Mesenchymal stem cell (in vitro differentiated cells and primary cell): ENCODE measurements around the gene NDUFAF8.

Source experiments
- DNase-seq: peaks from one replicate; pipeline ENCODE4 v3.0.0-alpha.2; 2013
- H2AFZ ChIP-seq: one replicate; pipeline ENCODE4 v1.6.1; 2013; ENCODE audit warnings: low read depth, mild to moderate bottlenecking, control low read depth, inconsistent platforms, low read length, moderate library complexity
- H2AK5ac ChIP-seq: 2 replicates; pipeline ENCODE4 v1.6.1; 2013; ENCODE audit warnings: low read length, moderate library complexity, mild to moderate bottlenecking, inconsistent platforms; ENCODE audit not compliant: severe bottlenecking
- H2BK120ac ChIP-seq: one replicate; pipeline ENCODE4 v1.6.1; 2013; ENCODE audit warnings: low read depth, mild to moderate bottlenecking, inconsistent platforms, low read length, moderate library complexity
- H2BK12ac ChIP-seq, 2 experiments: one replicate each; pipeline ENCODE4 v1.6.1; 2013; ENCODE audit warnings: inconsistent platforms in 2 of 2, low read length in 2 of 2, mild to moderate bottlenecking in 2 of 2, moderate library complexity in 2 of 2, control low read depth in 1 of 2
- H2BK15ac ChIP-seq: one replicate; pipeline ENCODE4 v1.6.1; 2013; ENCODE audit warnings: mild to moderate bottlenecking, low read depth, inconsistent platforms; ENCODE audit not compliant: poor library complexity, severe bottlenecking
- H2BK5ac ChIP-seq: 2 replicates; pipeline ENCODE4 v1.6.1; 2013; ENCODE audit warnings: low read depth, mild to moderate bottlenecking, low read length, control low read depth, inconsistent platforms; ENCODE audit not compliant: poor library complexity, severe bottlenecking
- H3K14ac ChIP-seq, 2 experiments: one replicate each; pipeline ENCODE4 v1.6.1; 2013; ENCODE audit warnings: inconsistent platforms in 2 of 2, low read length in 2 of 2, control low read depth in 1 of 2, mild to moderate bottlenecking in 1 of 2, moderate library complexity in 1 of 2
- H3K18ac ChIP-seq, 2 experiments: one replicate each; pipeline ENCODE4 v1.6.1; 2013; ENCODE audit warnings: inconsistent platforms in 2 of 2, low read length in 2 of 2, control low read depth in 1 of 2, low read depth in 1 of 2, mild to moderate bottlenecking in 1 of 2
- H3K23ac ChIP-seq, 2 experiments: one replicate each; pipeline ENCODE4 v1.6.1; 2013; ENCODE audit warnings: inconsistent platforms in 2 of 2, low read length in 2 of 2, mild to moderate bottlenecking in 2 of 2, moderate library complexity in 2 of 2, control low read depth in 1 of 2
- H3K27ac ChIP-seq: 2 replicates; pipeline ENCODE4 v1.5.1; 2013; ENCODE audit warnings: mild to moderate bottlenecking, moderate library complexity, low read length, control low read depth, inconsistent platforms; ENCODE audit not compliant: poor library complexity, severe bottlenecking
- H3K27me3 ChIP-seq, 2 experiments: 2 replicates each; pipeline versions ENCODE4 v1.6.1 to v1.7.0; 2013; ENCODE audit warnings: low read length in 2 of 2, mild to moderate bottlenecking in 2 of 2, moderate library complexity in 2 of 2, control low read depth in 1 of 2, inconsistent platforms in 1 of 2; ENCODE audit not compliant: control insufficient read depth in 1 of 2, insufficient read depth in 1 of 2
- H3K36me3 ChIP-seq, 2 experiments: 2 replicates each; pipeline versions ENCODE4 v1.6.1 to v1.7.0; 2013; ENCODE audit warnings: low read length in 2 of 2, control low read depth in 1 of 2, inconsistent platforms in 1 of 2, low read depth in 1 of 2, mild to moderate bottlenecking in 1 of 2; ENCODE audit not compliant: insufficient read depth in 2 of 2, control insufficient read depth in 1 of 2
- H3K4ac ChIP-seq, 2 experiments: one replicate each; pipeline ENCODE4 v1.6.1; 2013; ENCODE audit warnings: inconsistent platforms in 2 of 2, low read length in 2 of 2, mild to moderate bottlenecking in 2 of 2, moderate library complexity in 2 of 2, control low read depth in 1 of 2, low read depth in 1 of 2
- H3K4me1 ChIP-seq: 2 replicates; pipeline ENCODE4 v1.6.1; 2013; ENCODE audit warnings: low read depth, low read length, control low read depth; ENCODE audit not compliant: control insufficient read depth, insufficient read depth
- H3K4me2 ChIP-seq: 2 replicates; pipeline ENCODE4 v1.6.1; 2013; ENCODE audit warnings: low read length, mild to moderate bottlenecking, inconsistent platforms; ENCODE audit not compliant: poor library complexity, severe bottlenecking
- H3K4me3 ChIP-seq, 2 experiments: 2 replicates each; pipeline versions ENCODE4 v1.5.1 to v1.7.0; 2013; ENCODE audit warnings: low read length in 2 of 2, mild to moderate bottlenecking in 2 of 2, control low read depth in 1 of 2, low read depth in 1 of 2; ENCODE audit not compliant: insufficient read depth in 1 of 2
- H3K79me1 ChIP-seq: replicated peaks from 2 replicates; pipeline ENCODE4 v1.6.1; 2013; ENCODE audit warnings: mild to moderate bottlenecking, control low read depth, low read length, inconsistent platforms; ENCODE audit not compliant: poor library complexity, severe bottlenecking
- H3K9ac ChIP-seq: 2 replicates; pipeline ENCODE4 v1.7.0; 2013; ENCODE audit warnings: mild to moderate bottlenecking, low read length, moderate library complexity
- H3K9me3 ChIP-seq: 2 replicates; pipeline ENCODE4 v1.7.0; 2013; ENCODE audit warnings: mild to moderate bottlenecking, low read length; ENCODE audit not compliant: control insufficient read depth
- H4K8ac ChIP-seq: one replicate; pipeline ENCODE4 v1.6.1; 2013; ENCODE audit warnings: inconsistent platforms, mild to moderate bottlenecking, low read length, moderate library complexity
- H4K91ac ChIP-seq: one replicate; pipeline ENCODE4 v1.6.1; 2013; ENCODE audit warnings: mild to moderate bottlenecking, low read length, inconsistent platforms
- WGBS: methylation state at CpG from one replicate; pipeline ENCODE4 v1.1.7; 2013; ENCODE audit warnings: mixed read lengths; 5-methylcytosine and 5-hydroxymethylcytosine counted together

Gene NDUFAF8

DNA sequence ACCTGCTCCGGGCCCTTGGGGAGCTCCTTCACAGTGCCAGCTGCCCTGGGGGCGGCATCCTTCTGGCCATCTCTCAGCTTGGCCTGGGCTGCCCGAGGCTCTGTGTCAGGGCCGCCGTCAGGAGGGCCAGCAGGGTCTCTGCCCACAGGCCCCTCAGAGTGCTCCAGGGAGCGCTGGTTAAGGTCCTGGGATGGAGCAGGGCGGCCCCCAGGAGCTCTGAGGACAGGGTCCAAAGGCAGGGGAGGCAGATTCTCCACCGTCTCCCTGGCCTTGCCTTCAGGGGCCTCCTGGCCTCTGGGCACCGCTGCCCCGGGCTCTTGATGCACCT is 7.2 kb downstream of the NDUFAF8 start:
- no peak overlapping the region for H3K9ac ChIP-seq
- H3K23ac ChIP-seq, result no peak overlapping the region
- 94% methylated on average over 10 of the region's 10 CpGs for WGBS
- no peaks in the 10 kb centered on the region for H3K27me3 ChIP-seq
- H3K79me1 ChIP-seq, result peaks cover 23% of the 10 kb centered on the region
- no peak overlapping the region for H3K27ac ChIP-seq
- H3K18ac ChIP-seq, result no peak overlapping the region
- H2AFZ ChIP-seq, result no peak overlapping the region
- no peak overlapping the region for H2AK5ac ChIP-seq
- no peak overlapping the region for H2BK15ac ChIP-seq
- no peak overlapping the region for H3K4me2 ChIP-seq
- H2BK12ac ChIP-seq, result no peak overlapping the region
- peaks cover 30 to 73% of the 10 kb centered on the region in 2 experiments for H3K36me3 ChIP-seq
- peaks cover 28% of the 10 kb centered on the region for H3K4me1 ChIP-seq
- H3K4ac ChIP-seq, result no peak overlapping the region
- no peak overlapping the region for H3K4me3 ChIP-seq
- no peak overlapping the region for H2BK120ac ChIP-seq
- H2BK5ac ChIP-seq, result no peak overlapping the region
- H4K91ac ChIP-seq, result no peak overlapping the region
- H3K9me3 ChIP-seq, result no peaks in the 10 kb centered on the region
- no peak overlapping the region for H3K14ac ChIP-seq
- no peak for DNase-seq
- no peak overlapping the region for H4K8ac ChIP-seq

DNA sequence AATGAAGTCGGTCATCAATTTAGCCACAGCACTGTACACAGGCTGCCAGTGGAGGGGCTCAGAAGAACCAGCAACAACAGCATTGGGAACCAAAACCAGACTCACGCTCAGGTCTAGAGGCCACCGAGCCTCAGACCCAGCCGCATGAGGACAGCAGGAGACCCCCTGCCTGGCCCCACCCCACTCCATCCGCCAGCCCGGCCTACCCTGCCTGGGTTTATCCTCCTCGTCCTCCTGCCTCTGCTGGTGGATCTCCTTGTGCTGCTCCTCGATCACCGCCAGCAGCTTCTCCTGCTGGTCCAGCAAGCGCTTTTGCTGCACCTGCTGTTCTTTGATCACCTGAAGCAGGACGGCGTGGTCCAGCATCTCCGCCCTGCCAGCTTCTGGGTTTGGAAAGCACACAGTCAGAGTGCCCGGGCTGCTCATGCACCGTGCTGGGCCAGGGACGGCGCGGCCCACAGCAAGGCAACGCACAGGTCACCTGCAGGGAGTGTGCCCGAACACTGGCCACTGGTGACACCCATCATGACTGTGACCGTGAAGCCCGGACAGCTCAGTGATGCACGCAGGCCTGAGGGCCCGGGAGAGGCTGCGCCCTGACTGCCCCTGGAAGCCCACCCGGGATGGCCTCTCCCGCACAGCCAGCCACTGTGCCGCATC is 7.7 kb downstream of the NDUFAF8 start:
- peak overlapping the region in 1 of 2 experiments; percentile 6 for H3K4ac ChIP-seq
- H3K14ac ChIP-seq, result no peak overlapping the region
- no peak overlapping the region for H3K9ac ChIP-seq
- H3K18ac ChIP-seq, result no peak overlapping the region
- 95% methylated on average over 28 of the region's 28 CpGs for WGBS
- H3K9me3 ChIP-seq, result no peaks in the 10 kb centered on the region
- H3K27me3 ChIP-seq, result no peaks in the 10 kb centered on the region
- no peak overlapping the region for H3K27ac ChIP-seq
- H4K91ac ChIP-seq, result peak overlapping the region; percentile 52
- H3K79me1 ChIP-seq, result peaks cover 19% of the 10 kb centered on the region
- H4K8ac ChIP-seq, result no peak overlapping the region
- no peak overlapping the region for H3K23ac ChIP-seq
- no peak overlapping the region for H2AFZ ChIP-seq
- H2BK15ac ChIP-seq, result no peak overlapping the region
- H3K4me3 ChIP-seq, result no peak overlapping the region
- H2BK5ac ChIP-seq, result no peak overlapping the region
- DNase-seq, result no peak
- H2AK5ac ChIP-seq, result no peak overlapping the region
- no peak overlapping the region for H2BK12ac ChIP-seq
- H2BK120ac ChIP-seq, result no peak overlapping the region
- peaks cover 27% of the 10 kb centered on the region for H3K4me1 ChIP-seq
- peaks cover 25 to 73% of the 10 kb centered on the region in 2 experiments for H3K36me3 ChIP-seq
- H3K4me2 ChIP-seq, result no peak overlapping the region

DNA sequence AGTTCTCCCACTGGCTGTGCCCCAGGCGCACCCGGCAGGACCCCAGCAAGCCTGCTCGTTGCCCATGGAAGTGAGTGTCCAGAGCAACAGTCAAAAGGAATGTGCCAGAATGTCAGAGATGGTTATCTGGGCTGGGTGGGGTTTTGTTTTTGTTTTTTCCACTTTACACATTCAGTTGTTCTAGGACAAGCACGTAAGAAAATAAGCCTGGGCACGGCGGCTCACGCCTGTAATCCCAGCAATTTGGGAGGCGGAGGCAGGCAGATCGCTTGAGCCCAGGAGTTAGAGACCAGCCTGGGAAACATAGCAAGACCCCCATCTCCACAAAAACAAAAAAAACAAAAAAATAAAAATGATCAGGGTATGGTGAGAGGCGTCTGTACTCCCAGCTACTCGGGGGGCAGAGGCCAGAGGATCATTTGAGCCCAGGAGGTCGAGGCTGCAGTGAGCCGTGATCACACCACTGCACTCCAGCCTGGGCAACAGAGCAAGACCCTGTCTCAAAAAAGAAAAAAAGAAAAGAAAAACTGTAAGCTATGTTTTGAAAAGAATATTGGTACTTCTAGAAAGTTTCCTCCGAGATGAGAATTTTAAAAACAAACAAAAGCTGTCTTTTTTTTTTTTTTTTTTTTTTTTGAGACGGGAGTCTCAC is 8.3 kb downstream of the NDUFAF8 start:
- no peak overlapping the region for H3K23ac ChIP-seq
- no peak overlapping the region for H2BK15ac ChIP-seq
- no peak overlapping the region for H2BK120ac ChIP-seq
- H3K14ac ChIP-seq, result no peak overlapping the region
- H3K4me2 ChIP-seq, result no peak overlapping the region
- no peak overlapping the region for H2AFZ ChIP-seq
- no peak overlapping the region for H4K91ac ChIP-seq
- no peak overlapping the region for H3K27ac ChIP-seq
- no peak overlapping the region for H3K18ac ChIP-seq
- H3K4me1 ChIP-seq, result peaks cover 24% of the 10 kb centered on the region
- H3K79me1 ChIP-seq, result peaks cover 20% of the 10 kb centered on the region
- H3K4me3 ChIP-seq, result no peak overlapping the region
- no peak overlapping the region for H2BK5ac ChIP-seq
- H3K27me3 ChIP-seq, result no peaks in the 10 kb centered on the region
- no peak overlapping the region for H2BK12ac ChIP-seq
- H3K9me3 ChIP-seq, result no peaks in the 10 kb centered on the region
- no peak overlapping the region for H3K9ac ChIP-seq
- peaks cover 20 to 74% of the 10 kb centered on the region in 2 experiments for H3K36me3 ChIP-seq
- no peak overlapping the region for H2AK5ac ChIP-seq
- no peak for DNase-seq
- H4K8ac ChIP-seq, result no peak overlapping the region
- 89% methylated on average over 13 of the region's 15 CpGs for WGBS
- H3K4ac ChIP-seq, result peak overlapping the region in 1 of 2 experiments; percentile 6

DNA sequence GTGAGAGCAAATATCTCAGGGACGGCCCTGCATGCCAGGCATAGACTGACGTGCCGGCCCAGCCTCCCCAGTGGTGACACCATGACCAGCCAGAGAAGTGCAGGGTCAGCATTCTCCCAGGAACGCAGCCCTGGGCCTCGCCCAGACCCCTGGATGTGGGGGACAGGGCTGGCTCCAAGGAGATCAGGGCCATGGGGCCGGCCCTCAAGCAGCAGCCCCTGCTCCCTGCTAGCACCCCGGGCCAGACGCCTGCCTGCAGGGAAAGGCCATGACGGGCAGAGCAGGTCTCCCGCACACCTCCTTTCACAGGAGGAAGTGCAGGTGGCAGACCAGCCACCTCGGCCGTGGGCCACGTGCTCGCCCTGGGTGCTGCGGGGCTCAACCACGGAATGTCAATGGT is 9.5 kb downstream of the NDUFAF8 start:
- Histone ChIP-seq H4K8ac (no peak overlapping the region), H3K27me3 (no peaks in the 10 kb centered on the region), H3K79me1 (peaks cover 21% of the 10 kb centered on the region), H3K36me3 (peaks cover 20 to 71% of the 10 kb centered on the region in 2 experiments), H3K23ac (no peak overlapping the region), H2BK12ac (no peak overlapping the region), H3K4me1 (peaks cover 27% of the 10 kb centered on the region), H3K9me3 (no peaks in the 10 kb centered on the region), H2BK15ac (no peak overlapping the region), H2AFZ (no peak overlapping the region), H3K4me2 (no peak overlapping the region), H2BK5ac (no peak overlapping the region), H3K27ac (no peak overlapping the region), H3K4ac (no peak overlapping the region), H2AK5ac (no peak overlapping the region), H3K9ac (no peak overlapping the region), H3K4me3 (no peak overlapping the region), H2BK120ac (no peak overlapping the region), H3K14ac (no peak overlapping the region), H3K18ac (no peak overlapping the region), H4K91ac (no peak overlapping the region)
- WGBS, result 89% methylated on average over 16 of the region's 16 CpGs
- no peak for DNase-seq
